22Rv1 (cell line): Measurements from ENCODE around the gene EIF5A.

Experiments
- ZFX ChIP-seq: fragments of 450-650 bp; IDR thresholded peaks from 2 replicates; pipeline ENCODE4 v1.6.1; 2017; ENCODE audit warnings: antibody characterized with exemption, borderline replicate concordance
- TF ChIP-seq, protein P1 (sequence below): fragments of 450-650 bp; IDR thresholded peaks from 2 replicates; pipeline ENCODE4 v1.5.1; 2017; ENCODE audit warnings: mild to moderate bottlenecking

DNA sequence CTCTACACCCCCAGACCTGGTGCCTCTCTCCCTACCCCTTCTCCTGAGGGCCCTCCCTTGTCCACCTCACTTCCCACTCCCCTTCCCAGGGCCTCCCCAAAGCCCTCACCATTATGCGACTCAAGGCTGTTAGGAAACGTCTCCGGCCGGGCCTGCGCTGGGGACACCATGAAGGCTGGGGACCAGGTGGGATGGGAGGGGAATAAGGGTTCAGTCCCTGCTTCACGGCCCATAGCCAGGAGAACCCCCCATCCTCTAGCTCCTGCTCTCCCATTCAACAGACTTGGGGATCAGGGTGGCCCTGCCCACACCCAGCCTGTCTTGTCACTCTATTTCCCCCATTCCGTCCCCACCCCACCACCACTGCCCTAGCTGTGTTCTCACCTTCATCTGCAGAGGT lies 19.6 kb downstream of the EIF5A start:
- TF ChIP-seq, protein P1, sequence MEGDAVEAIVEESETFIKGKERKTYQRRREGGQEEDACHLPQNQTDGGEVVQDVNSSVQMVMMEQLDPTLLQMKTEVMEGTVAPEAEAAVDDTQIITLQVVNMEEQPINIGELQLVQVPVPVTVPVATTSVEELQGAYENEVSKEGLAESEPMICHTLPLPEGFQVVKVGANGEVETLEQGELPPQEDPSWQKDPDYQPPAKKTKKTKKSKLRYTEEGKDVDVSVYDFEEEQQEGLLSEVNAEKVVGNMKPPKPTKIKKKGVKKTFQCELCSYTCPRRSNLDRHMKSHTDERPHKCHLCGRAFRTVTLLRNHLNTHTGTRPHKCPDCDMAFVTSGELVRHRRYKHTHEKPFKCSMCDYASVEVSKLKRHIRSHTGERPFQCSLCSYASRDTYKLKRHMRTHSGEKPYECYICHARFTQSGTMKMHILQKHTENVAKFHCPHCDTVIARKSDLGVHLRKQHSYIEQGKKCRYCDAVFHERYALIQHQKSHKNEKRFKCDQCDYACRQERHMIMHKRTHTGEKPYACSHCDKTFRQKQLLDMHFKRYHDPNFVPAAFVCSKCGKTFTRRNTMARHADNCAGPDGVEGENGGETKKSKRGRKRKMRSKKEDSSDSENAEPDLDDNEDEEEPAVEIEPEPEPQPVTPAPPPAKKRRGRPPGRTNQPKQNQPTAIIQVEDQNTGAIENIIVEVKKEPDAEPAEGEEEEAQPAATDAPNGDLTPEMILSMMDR: no peak
- no peak for TF ChIP-seq ZFX
